OCI-LY1 (cell line): ENCODE results near the gene SYNGR4.

Experiments
- EZH2 ChIP-seq: fragments of 200-600 bp; sonication (generic), shearing (Covaris generic); IDR thresholded peaks from 2 replicates; pipeline ENCODE4 v1.8.0; 2017; ENCODE audit warnings: borderline replicate concordance, mixed run types, mild to moderate bottlenecking, antibody characterized with exemption, low read length, moderate library complexity, mixed read lengths
- TF ChIP-seq, protein P1 (sequence below): fragments of 200-600 bp; sonication (generic), shearing (Covaris generic); IDR thresholded peaks from 2 replicates; pipeline ENCODE4 v1.5.1; 2017; ENCODE audit warnings: mild to moderate bottlenecking, antibody characterized with exemption, low read length, moderate library complexity, mixed read lengths

DNA sequence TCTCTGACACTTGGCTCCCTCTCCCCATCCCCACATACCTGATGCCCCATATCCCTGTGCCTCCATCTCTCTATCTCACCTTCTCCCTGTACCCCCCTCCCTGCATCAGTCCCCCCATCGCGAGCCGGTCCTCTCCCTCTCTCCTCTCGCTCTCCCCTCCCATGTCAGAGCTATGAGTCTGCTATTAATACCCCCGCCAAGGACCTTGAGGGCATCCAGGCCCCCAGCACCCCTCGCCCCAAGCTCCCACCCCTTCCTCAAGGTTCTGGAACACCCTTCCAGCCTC is 30.9 kb downstream of the SYNGR4 start:
- TF ChIP-seq, protein P1, sequence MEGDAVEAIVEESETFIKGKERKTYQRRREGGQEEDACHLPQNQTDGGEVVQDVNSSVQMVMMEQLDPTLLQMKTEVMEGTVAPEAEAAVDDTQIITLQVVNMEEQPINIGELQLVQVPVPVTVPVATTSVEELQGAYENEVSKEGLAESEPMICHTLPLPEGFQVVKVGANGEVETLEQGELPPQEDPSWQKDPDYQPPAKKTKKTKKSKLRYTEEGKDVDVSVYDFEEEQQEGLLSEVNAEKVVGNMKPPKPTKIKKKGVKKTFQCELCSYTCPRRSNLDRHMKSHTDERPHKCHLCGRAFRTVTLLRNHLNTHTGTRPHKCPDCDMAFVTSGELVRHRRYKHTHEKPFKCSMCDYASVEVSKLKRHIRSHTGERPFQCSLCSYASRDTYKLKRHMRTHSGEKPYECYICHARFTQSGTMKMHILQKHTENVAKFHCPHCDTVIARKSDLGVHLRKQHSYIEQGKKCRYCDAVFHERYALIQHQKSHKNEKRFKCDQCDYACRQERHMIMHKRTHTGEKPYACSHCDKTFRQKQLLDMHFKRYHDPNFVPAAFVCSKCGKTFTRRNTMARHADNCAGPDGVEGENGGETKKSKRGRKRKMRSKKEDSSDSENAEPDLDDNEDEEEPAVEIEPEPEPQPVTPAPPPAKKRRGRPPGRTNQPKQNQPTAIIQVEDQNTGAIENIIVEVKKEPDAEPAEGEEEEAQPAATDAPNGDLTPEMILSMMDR, result no peak
- no peak for TF ChIP-seq EZH2
